Gastroesophageal sphincter (tissue), 3 donors: Measurements from ENCODE around the gene HSPA14.

ENCODE experiments used
- POLR2A ChIP-seq, 2 donors: fragments of 450-650 bp; IDR thresholded peaks; one replicate each; pipeline ENCODE4 v1.6.1; 2017; ENCODE audit warnings: antibody characterized with exemption in 2 of 2, mild to moderate bottlenecking in 2 of 2, moderate library complexity in 1 of 2
- TF ChIP-seq, protein P1 (sequence below), 4 experiments: fragments of 200-600 bp in 2 of 4; fragments of 450-650 bp in 2 of 4; sonication (generic) in 1 of 4; IDR thresholded peaks; one replicate each; pipeline ENCODE4 v1.5.1; 2017 to 2019; ENCODE audit warnings: antibody characterized with exemption in 4 of 4, mild to moderate bottlenecking in 2 of 4, moderate library complexity in 2 of 4

DNA sequence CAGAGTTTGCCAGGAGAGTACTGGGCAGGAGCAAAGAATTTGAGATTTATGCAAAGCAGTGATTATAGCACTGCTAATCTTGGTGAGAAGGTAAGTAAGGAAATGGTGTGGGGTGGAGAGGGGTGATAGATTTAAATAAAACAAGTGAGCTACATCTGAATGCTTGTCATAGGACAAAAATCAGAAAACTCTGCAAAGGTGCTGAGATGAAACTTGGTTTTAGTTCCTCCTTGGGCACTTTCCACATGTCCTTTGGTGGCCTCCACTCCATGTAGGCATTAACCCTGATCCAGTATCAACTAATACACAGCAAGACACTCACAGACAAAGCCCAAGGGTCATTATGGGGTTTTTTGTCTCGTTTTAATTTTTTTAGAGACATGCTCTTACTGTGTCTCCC, 37.7 kb upstream of the HSPA14 start:
- TF ChIP-seq, protein P1, sequence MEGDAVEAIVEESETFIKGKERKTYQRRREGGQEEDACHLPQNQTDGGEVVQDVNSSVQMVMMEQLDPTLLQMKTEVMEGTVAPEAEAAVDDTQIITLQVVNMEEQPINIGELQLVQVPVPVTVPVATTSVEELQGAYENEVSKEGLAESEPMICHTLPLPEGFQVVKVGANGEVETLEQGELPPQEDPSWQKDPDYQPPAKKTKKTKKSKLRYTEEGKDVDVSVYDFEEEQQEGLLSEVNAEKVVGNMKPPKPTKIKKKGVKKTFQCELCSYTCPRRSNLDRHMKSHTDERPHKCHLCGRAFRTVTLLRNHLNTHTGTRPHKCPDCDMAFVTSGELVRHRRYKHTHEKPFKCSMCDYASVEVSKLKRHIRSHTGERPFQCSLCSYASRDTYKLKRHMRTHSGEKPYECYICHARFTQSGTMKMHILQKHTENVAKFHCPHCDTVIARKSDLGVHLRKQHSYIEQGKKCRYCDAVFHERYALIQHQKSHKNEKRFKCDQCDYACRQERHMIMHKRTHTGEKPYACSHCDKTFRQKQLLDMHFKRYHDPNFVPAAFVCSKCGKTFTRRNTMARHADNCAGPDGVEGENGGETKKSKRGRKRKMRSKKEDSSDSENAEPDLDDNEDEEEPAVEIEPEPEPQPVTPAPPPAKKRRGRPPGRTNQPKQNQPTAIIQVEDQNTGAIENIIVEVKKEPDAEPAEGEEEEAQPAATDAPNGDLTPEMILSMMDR (IDR thresholded peaks at IDR 0.05): no peak
- no peak for TF ChIP-seq POLR2A (IDR thresholded peaks at IDR 0.05)
